ENCODE data around the gene TACC2.

GRCh38 chr10:122007415-122007814, 18.5 kb downstream of the TACC2 start:
- TF ChIP-seq CTCF (conservative IDR thresholded peaks at IDR 0.05; ENCODE audit: low read length) (no peak), EZH2phosphoT487 (IDR thresholded peaks at IDR 0.05; ENCODE audit: borderline replicate concordance, low read depth, low read length) (no peak)

Data from OCI-LY7 (cell line).